GM12892 (cell line): ENCODE results near the gene TBC1D5.
"Not testable (repeated sequence)": the region's sequence is repeated elsewhere in the genome, so short reads cannot be mapped to it uniquely, and the experiment has no call there.

Experiments used
- POLR2A ChIP-seq: IDR thresholded peaks from 2 replicates; pipeline ENCODE4 v1.6.1; 2011; ENCODE audit warnings: low read depth, low read length, control low read depth
- TAF1 ChIP-seq: IDR thresholded peaks from 2 replicates; pipeline ENCODE4 v1.6.1; 2011; ENCODE audit warnings: low read depth, mild to moderate bottlenecking, control low read depth, low read length, borderline replicate concordance

DNA sequence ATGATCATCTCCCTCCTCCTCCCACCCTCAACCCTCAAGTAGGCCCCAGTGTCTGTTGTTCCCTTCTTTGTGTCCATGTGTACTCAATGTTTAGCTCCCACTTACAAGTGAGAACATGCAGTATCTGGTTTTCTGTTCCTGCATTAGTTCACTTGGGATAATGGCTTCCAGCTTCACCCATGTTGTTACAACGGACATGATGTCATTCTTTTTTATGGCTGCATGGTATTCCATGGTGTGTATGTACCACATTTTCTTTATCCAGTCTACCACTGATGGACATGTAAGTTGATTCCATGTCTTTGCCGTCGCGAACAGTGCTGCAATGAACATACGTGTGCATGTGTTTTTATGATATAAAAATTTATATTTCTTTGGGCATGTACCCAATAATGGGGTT is 16.6 kb downstream of the TBC1D5 start:
- not testable (repeated sequence) for TF ChIP-seq POLR2A, TAF1
